ENCODE measurements around the gene IL36G. TPM values are rescaled to one million over a fixed set of nuclear protein-coding genes. Genes with fewer than 3 reads are reported as not detected.

IL36G gene
- total RNA-seq, result not detected in 2 replicates

DNA sequence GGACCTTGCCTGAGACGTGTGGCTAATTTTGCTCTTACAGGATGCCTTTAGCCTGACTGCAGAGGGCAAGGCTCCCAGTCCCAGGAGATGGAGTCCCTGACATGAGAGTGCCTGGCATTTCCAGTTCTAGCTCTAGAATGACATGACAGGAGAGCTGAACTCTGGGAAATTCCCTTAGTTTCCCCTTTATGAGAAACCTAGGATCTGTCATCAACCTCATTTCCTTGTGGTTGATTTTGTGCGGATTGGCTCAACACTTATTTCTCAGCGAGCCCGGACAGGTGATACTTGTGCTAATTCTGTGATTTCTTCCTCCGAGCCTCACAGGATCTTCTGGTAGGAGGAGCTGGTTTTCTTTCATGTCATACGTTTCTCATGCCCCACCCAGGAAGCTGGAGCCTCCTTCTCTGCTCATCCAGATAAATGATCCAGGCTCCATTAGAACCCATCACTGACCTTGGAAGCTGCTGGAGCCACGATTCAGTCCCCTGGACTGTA lies at the start of gene IL36G:
Gene IL36G (plus strand): TSS at position 448 of the 498 bp plus-strand sequence. CDS start 633 bp downstream, outside the sequence.

DNA sequence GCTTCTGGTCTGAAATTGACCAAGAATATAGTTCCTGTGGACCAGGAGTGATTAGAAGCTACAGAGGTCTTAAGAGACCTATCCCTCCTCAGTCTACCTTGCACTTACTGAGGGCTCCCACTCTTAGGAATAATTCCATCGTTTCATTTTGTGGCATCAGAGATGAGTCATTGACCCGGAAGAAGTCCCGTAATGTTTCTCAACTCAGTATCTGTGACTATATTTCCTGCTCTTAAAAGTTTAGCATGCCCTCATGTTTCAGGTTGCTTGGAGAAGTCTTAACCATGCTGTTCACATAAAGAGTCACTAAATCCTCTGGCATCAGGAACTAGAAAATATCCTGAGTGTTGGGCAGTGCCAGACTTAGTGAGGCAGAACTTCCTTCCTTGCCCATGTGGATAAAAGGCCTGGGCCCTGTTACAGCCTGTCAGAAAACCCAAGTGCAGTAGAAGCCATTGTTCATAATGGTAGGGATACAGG lies 27.3 kb downstream of the IL36G start, which contains the start of gene IL36A:
Gene IL36A (plus strand): TSS at position 430 of the 480 bp plus-strand sequence. CDS start 413 bp downstream, outside the sequence.

Other genes starting within 250 kb of the IL36G start
- 0.81 and 1.9 TPM in 2 replicates for gene CKAP2L, start 213.4 kb upstream of the IL36G start, total RNA-seq
- gene IL1A, start 193.5 kb upstream of the IL36G start, total RNA-seq, result 0.05 TPM in 1 of 2 replicates, not detected in the other
- 0.25 and 0.44 TPM in 2 replicates for gene IL1B, start 141.2 kb upstream of the IL36G start, total RNA-seq
- gene IL37, start 66.8 kb upstream of the IL36G start, total RNA-seq, result not detected in 2 replicates
- not detected in 2 replicates for gene IL36A, start 27.5 kb downstream of the IL36G start, total RNA-seq
- not detected in 2 replicates for gene IL36B, start 74.9 kb downstream of the IL36G start, total RNA-seq
- gene IL36RN, start 81.2 kb downstream of the IL36G start, total RNA-seq, result not detected in 2 replicates
- not detected in 2 replicates for gene IL1F10, start 90.0 kb downstream of the IL36G start, total RNA-seq
- not detected in 2 replicates for gene IL1RN, start 149.6 kb downstream of the IL36G start, total RNA-seq
- gene PSD4, start 196.0 kb downstream of the IL36G start, total RNA-seq, result 0.69 and 1.4 TPM in 2 replicates